Stimulated activated CD4-positive, alpha-beta T cell treated with anti-CD3 and anti-CD28 coated beads, TNF-alpha, amount 100 ng/mL, for 24 hours (primary cell): ENCODE measurements around the gene TMBIM1.
"Not testable (repeated sequence)": the region's sequence is repeated elsewhere in the genome, so short reads cannot be mapped to it uniquely, and the experiment has no call there.

ENCODE experiments used
- DNase-seq, 3 experiments: peaks; one replicate each; pipeline ENCODE4 v3.0.0-alpha.2; 2020; ENCODE audit warnings: low read depth in 3 of 3

The TMBIM1 gene

GRCh38 chr2:218291318-218292047 lies 820 bp downstream of the TMBIM1 start:
- no peak for DNase-seq

- DNase-seq = peak in 1 of 3 experiments; percentile 40
These were observed 1.7 kb downstream of the TMBIM1 start for GRCh38 chr2:218290316-218291261.

GRCh38 chr2:218289639-218290315 lies 2.5 kb downstream of the TMBIM1 start:
- no peak for DNase-seq

GRCh38 chr2:218286570-218287459 lies 5.5 kb downstream of the TMBIM1 start:
- DNase-seq = peak; percentile 55 to 76 (median 71)

- DNase-seq = no peak
These were observed 6.7 kb downstream of the TMBIM1 start for GRCh38 chr2:218285604-218286003.

GRCh38 chr2:218284106-218284811 lies 8.0 kb downstream of the TMBIM1 start:
- DNase-seq = peak; percentile 34 to 63 (median 47)

- no peak for DNase-seq
These were observed 9.9 kb downstream of the TMBIM1 start for GRCh38 chr2:218282173-218282991.

- no peak for DNase-seq
These were observed 10.9 kb downstream of the TMBIM1 start for GRCh38 chr2:218281449-218281848.

GRCh38 chr2:218280260-218280870 lies 11.9 kb downstream of the TMBIM1 start:
- no peak for DNase-seq

GRCh38 chr2:218278531-218279360 lies 13.6 kb downstream of the TMBIM1 start:
- no peak for DNase-seq

- no peak for DNase-seq
These were observed 14.4 kb downstream of the TMBIM1 start for GRCh38 chr2:218277921-218278320.

- DNase-seq = no peak
These were observed 15.1 kb downstream of the TMBIM1 start for GRCh38 chr2:218276986-218277755.

GRCh38 chr2:218275371-218276072 lies 16.8 kb downstream of the TMBIM1 start:
- no peak for DNase-seq

- no peak for DNase-seq
These were observed 17.7 kb downstream of the TMBIM1 start for GRCh38 chr2:218274586-218274985.

- no peak for DNase-seq
These were observed 18.4 kb downstream of the TMBIM1 start for GRCh38 chr2:218273908-218274249.

- not testable (repeated sequence) for DNase-seq
These were observed 18.9 kb downstream of the TMBIM1 start for GRCh38 chr2:218273214-218273907.
